K562 (cell line): ENCODE results near the gene OR52E5.

Source experiments
- CREM ChIP-seq: IDR thresholded peaks from 2 replicates; pipeline ENCODE4 v1.6.1; 2014; ENCODE audit warnings: antibody characterized with exemption, low read depth
- ELK3 ChIP-seq: fragments of 450-650 bp; formaldehyde crosslinking; IDR thresholded peaks from 2 replicates; pipeline ENCODE4 v1.4.0; 2020; ENCODE audit warnings: mild to moderate bottlenecking
- EP300 ChIP-seq: IDR thresholded peaks from 2 replicates; pipeline ENCODE4 v1.6.1; 2012; ENCODE audit warnings: low read length, improper control_type of control experiment
- EZH2 ChIP-seq: IDR thresholded peaks from 2 replicates; pipeline ENCODE4 v1.6.1; 2012; ENCODE audit warnings: low read depth, mild to moderate bottlenecking, inconsistent platforms, low read length, borderline replicate concordance
- NFE2 ChIP-seq: IDR thresholded peaks from 2 replicates; pipeline ENCODE4 v1.6.1; 2014; ENCODE audit warnings: antibody characterized with exemption, low read depth
- NFXL1 ChIP-seq: fragments of 450-650 bp; formaldehyde crosslinking; IDR thresholded peaks from 2 replicates; pipeline ENCODE4 v1.4.0; 2021; ENCODE audit warnings: mild to moderate bottlenecking
- NUFIP1 ChIP-seq: fragments of 450-650 bp; IDR thresholded peaks from 2 replicates; pipeline ENCODE4 v1.6.1; 2018; ENCODE audit not compliant: partially characterized antibody
- PCBP2 ChIP-seq: fragments of 200-400 bp; formaldehyde crosslinking; IDR thresholded peaks from 2 replicates; pipeline ENCODE4 v1.6.1; 2018; ENCODE audit warnings: low read length, low read depth, mild to moderate bottlenecking, moderate library complexity; ENCODE audit not compliant: poor library complexity, severe bottlenecking
- RNF219 ChIP-seq: fragments of 250-450 bp; sonication (Bioruptor Pico); IDR thresholded peaks from 2 replicates; pipeline ENCODE4 v1.5.0; 2022; ENCODE audit warnings: mild to moderate bottlenecking
- TARDBP ChIP-seq: fragments of 450-650 bp; IDR thresholded peaks from 2 replicates; pipeline ENCODE4 v1.6.1; 2016
- ZC3H11A ChIP-seq: IDR thresholded peaks from 2 replicates; pipeline ENCODE4 v1.6.1; 2012; ENCODE audit warnings: low read depth, low read length, improper control_type of control experiment
- TF ChIP-seq, protein P1 (sequence below): fragments of 450-650 bp; formaldehyde crosslinking; IDR thresholded peaks from 2 replicates; pipeline ENCODE4 v1.4.0; 2022; ENCODE audit warnings: mild to moderate bottlenecking, moderate library complexity

- no peak for TF ChIP-seq NUFIP1
- no peak for TF ChIP-seq NFXL1 (CRISPR knock-in tag)
- no peak for TF ChIP-seq CREM
- no peak for TF ChIP-seq NFE2
- TF ChIP-seq, protein P1, sequence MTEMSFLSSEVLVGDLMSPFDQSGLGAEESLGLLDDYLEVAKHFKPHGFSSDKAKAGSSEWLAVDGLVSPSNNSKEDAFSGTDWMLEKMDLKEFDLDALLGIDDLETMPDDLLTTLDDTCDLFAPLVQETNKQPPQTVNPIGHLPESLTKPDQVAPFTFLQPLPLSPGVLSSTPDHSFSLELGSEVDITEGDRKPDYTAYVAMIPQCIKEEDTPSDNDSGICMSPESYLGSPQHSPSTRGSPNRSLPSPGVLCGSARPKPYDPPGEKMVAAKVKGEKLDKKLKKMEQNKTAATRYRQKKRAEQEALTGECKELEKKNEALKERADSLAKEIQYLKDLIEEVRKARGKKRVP (CRISPR knock-in tag) = no peak
- TF ChIP-seq EP300 = no peak
- no peak for TF ChIP-seq TARDBP
- TF ChIP-seq PCBP2 = no peak
- no peak for TF ChIP-seq EZH2
- TF ChIP-seq ZC3H11A = no peak
- no peak for TF ChIP-seq RNF219 (CRISPR knock-in tag)
- no peak for TF ChIP-seq ELK3 (CRISPR knock-in tag)
Observed at GRCh38 chr11:5887172-5887571, 5.8 kb upstream of the OR52E5 start.
